Measurements from ENCODE around the gene CD151. TPM values are rescaled to one million over a fixed set of nuclear protein-coding genes. Genes with fewer than 3 reads are reported as not detected.

Gene CD151
- total RNA-seq, 4 donors from 2014 or later, result 87.6 to 118 (median 94.0) TPM

DNA sequence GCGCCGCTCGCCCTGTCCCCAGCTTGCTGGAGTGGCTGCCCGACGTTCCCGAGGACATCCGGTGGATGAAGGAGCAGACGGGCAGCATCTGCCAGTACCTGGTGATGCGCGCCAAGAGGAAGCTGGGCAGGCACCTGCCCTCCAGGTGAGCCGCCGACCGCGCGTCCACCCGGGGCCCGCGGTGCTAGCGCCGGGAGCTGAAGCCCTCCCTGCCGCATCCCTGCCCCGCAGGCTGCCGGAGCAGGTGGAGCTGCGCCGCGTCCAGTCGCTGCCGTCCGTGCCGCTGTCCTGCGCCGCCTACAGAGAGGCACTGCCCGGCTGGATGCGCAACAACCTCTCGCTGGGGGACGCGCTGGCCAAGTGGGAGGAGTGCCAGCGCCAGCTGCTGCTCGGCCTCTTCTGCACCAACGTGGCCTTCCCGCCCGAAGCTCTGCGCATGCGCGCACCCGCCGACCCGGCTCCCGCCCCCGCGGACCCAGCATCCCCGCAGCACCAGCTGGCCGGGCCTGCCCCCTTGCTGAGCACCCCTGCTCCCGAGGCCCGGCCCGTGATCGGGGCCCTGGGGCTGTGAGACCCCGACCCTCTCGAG is 8.4 kb upstream of the CD151 start:
- no peak overlapping the region for H3K27ac ChIP-seq
- WGBS, 2 donors, result 88% methylated on average over 24 of the region's 59 CpGs; no CpG with 5 or more reads in 1 of the 2 donors

DNA sequence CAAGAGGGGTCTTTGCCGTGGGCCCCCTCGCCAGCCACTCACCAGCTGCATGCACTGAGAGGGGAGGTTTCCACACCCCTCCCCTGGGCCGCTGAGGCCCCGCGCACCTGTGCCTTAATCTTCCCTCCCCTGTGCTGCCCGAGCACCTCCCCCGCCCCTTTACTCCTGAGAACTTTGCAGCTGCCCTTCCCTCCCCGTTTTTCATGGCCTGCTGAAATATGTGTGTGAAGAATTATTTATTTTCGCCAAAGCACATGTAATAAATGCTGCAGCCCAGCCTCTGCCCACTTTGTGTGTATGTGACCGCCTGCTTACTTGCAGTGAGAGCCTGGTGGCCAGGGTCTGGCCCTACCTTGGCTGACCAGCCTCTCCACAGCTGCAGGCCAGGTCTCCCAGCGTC is 7.8 kb upstream of the CD151 start:
- Histone ChIP-seq H3K36me3 (peaks cover 22 to 47% (median 24%) of the 10 kb centered on the region in 3 donors), H3K27ac (no peak overlapping the region), H3K4me3 (no peak overlapping the region), H3K27me3 (peaks cover 0 to 61% (median 3%) of the 10 kb centered on the region in 4 donors), H3K9me3 (no peaks in the 10 kb centered on the region), H3K4me1 (peaks cover 50 to 86% (median 59%) of the 10 kb centered on the region in 3 donors)
- 80% methylated on average over 5 to 9 of the region's 11 CpGs for WGBS, 2 donors
- no peak for DNase-seq
- intact Hi-C loops (cut with DNase I), result no loop called here
- TF ChIP-seq POLR2A (IDR thresholded peaks at IDR 0.05), result no peak
- TF ChIP-seq, protein P1, sequence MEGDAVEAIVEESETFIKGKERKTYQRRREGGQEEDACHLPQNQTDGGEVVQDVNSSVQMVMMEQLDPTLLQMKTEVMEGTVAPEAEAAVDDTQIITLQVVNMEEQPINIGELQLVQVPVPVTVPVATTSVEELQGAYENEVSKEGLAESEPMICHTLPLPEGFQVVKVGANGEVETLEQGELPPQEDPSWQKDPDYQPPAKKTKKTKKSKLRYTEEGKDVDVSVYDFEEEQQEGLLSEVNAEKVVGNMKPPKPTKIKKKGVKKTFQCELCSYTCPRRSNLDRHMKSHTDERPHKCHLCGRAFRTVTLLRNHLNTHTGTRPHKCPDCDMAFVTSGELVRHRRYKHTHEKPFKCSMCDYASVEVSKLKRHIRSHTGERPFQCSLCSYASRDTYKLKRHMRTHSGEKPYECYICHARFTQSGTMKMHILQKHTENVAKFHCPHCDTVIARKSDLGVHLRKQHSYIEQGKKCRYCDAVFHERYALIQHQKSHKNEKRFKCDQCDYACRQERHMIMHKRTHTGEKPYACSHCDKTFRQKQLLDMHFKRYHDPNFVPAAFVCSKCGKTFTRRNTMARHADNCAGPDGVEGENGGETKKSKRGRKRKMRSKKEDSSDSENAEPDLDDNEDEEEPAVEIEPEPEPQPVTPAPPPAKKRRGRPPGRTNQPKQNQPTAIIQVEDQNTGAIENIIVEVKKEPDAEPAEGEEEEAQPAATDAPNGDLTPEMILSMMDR (IDR thresholded peaks at IDR 0.05), result no peak

More for the DNA sequence above, 8.4 kb upstream of the CD151 start:
- Histone ChIP-seq H3K9me3 (no peaks in the 10 kb centered on the region), H3K27me3 (peaks cover 0 to 56% (median 0%) of the 10 kb centered on the region in 4 donors), H3K36me3 (peaks cover 22 to 47% (median 24%) of the 10 kb centered on the region in 3 donors), H3K4me1 (peaks cover 44 to 80% (median 53%) of the 10 kb centered on the region in 3 donors), H3K4me3 (no peak overlapping the region)
- DNase-seq, result no peak
- intact Hi-C loops (cut with DNase I), result no loop called here
- no peak for TF ChIP-seq POLR2A (IDR thresholded peaks at IDR 0.05)
- TF ChIP-seq, protein P1 (IDR thresholded peaks at IDR 0.05), result no peak

DNA sequence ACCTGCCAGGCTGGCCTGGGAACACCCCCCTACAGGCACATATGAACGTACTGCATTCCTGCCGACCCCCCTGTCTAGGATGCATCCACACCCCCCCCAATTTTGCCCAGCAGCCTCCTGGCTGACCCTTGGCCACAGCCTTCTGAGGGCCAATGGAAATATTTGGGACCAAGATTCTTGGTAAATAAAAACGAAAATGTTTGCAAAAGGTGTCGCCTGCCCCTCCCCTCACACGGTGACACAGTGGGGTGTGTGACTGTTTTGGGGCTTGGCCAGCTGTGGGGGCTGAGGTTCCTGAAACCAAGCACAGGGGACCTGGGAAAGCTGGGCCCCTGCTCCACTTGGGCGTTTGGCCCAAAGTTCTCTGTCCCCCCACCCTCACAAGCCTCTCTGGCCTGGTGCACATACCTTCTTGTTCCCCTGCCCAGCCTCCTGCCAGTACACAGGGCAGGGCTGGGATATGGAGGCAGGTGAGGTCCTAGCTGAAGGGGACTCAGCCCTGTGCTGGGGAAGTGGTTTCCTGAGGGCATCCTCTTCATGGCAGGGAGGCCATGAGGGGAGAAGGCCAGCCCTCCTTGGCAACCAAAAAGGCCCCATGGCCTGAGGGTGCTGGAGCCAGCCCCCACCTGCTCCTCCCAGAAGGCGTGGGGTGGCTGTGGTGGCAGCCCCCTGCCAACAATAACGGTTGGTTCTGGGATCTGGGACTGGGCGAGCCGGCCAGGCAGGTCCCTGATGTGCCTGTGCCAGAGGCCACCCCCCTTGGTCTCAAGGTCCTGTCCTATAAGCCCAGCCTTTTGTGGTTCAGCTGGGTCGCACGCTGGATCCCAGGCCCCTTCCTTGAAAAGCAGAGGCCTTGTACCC is 7.2 kb upstream of the CD151 start:
- H3K27ac ChIP-seq, result peak overlapping the region in 2 of 4 donors; percentile 21 to 43
- no peak overlapping the region for H3K4me3 ChIP-seq
- no peak for DNase-seq
- intact Hi-C loops (cut with DNase I), result no loop called here
- no peaks in the 10 kb centered on the region for H3K9me3 ChIP-seq
- TF ChIP-seq, protein P1 (IDR thresholded peaks at IDR 0.05), result no peak
- no peak for TF ChIP-seq POLR2A (IDR thresholded peaks at IDR 0.05)
- peaks cover 22 to 47% (median 24%) of the 10 kb centered on the region in 3 donors for H3K36me3 ChIP-seq
- H3K27me3 ChIP-seq, result peaks cover 0 to 68% (median 6%) of the 10 kb centered on the region in 4 donors
- H3K4me1 ChIP-seq, result peaks cover 54 to 87% (median 61%) of the 10 kb centered on the region in 3 donors
- whole genome bisulfite sequencing, 2 donors, result 80 to 100% methylated on average over 1 to 9 of the region's 12 CpGs

DNA sequence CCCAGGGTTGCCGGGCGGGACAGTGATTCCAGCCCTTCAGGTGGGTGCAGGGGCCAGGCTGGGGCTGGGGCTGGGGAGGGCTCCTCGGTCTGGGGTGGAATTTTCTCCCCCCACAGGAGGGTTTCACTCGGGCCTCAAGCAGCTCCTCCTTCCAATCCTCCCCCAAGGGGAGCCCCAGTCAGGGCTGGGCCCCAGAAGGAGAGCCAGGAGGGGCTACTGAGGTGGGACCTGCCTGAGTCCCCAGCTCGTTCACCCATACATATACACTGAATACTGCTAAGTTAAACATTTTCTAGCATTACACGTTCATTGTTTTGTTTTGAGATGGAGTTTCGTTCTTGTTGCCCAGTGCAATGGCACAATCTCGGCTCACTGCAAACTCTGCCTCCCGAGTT is 6.5 kb upstream of the CD151 start:
- peaks cover 22 to 47% (median 24%) of the 10 kb centered on the region in 3 donors for H3K36me3 ChIP-seq
- WGBS, 2 donors, result 60 to 76% methylated on average over 6 to 8 of the region's 9 CpGs
- intact Hi-C loops (cut with DNase I), result no loop called here
- peak overlapping the region in 1 of 4 donors; percentile 80 for H3K27ac ChIP-seq
- H3K4me1 ChIP-seq, result peaks cover 54 to 87% (median 61%) of the 10 kb centered on the region in 3 donors
- H3K4me3 ChIP-seq, result peak overlapping the region in 2 of 4 donors; percentile 43 to 63
- no peak for TF ChIP-seq POLR2A (IDR thresholded peaks at IDR 0.05)
- TF ChIP-seq, protein P1 (IDR thresholded peaks at IDR 0.05), result no peak
- H3K27me3 ChIP-seq, result peaks cover 0 to 74% (median 7%) of the 10 kb centered on the region in 4 donors
- DNase-seq, result no peak
- no peaks in the 10 kb centered on the region for H3K9me3 ChIP-seq

DNA sequence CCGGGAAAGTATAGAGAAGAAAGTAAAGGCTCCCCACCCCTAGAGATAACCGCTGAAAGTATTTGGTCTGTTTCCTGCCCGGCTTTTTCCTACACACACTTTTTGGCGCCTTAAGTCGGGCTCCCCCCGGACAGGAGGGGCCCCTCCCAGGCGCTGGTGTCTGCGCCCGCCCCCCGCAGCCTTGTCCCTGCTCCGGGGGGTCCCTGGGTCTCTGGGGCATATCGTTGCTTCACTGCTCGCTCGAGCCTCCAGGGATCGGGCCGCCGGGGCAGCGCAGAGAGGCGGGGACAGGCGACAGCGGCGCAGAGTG is 6.0 kb upstream of the CD151 start:
- intact Hi-C loops (cut with DNase I), result no loop called here
- WGBS, 2 donors, result 2 to 11% methylated on average over 7 to 8 of the region's 22 CpGs
- no peak for DNase-seq
- Histone ChIP-seq H3K4me1 (peaks cover 50 to 87% (median 58%) of the 10 kb centered on the region in 3 donors), H3K27ac (peak overlapping the region; percentile 26 to 80 (median 69)), H3K4me3 (peak overlapping the region; percentile 26 to 63 (median 48)), H3K27me3 (peaks cover 0 to 80% (median 7%) of the 10 kb centered on the region in 4 donors), H3K9me3 (no peaks in the 10 kb centered on the region), H3K36me3 (peaks cover 22 to 44% (median 23%) of the 10 kb centered on the region in 3 donors)
- TF ChIP-seq POLR2A (IDR thresholded peaks at IDR 0.05), result no peak
- TF ChIP-seq, protein P1 (IDR thresholded peaks at IDR 0.05), result no peak

Measured in esophagus squamous epithelium (tissue), 5 donors.